Measurements from ENCODE around the gene SORCS2.

SORCS2 gene

DNA sequence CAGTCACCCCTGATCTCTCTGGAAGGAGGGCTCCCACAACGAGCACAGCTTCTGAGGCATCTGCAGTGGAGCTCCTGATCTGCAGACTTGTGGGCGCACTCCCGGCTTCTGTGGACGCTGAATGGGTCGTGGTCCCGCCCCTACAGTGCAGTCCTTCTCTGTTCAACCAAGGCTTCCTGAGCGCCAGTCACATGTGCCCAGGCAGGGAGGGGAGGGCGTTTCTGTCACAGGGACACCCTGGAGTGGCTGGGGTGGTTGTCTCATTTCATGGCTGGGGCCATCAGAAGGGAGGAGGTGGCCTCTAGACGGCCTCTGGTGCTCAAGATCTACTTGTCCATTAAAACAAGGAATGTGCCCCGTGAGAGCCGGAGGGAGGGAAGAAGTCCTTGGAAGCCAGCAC lies 309.5 kb downstream of the SORCS2 start:
- TF ChIP-seq POLR2AphosphoS5 (IDR thresholded peaks at IDR 0.05; ENCODE audit: low read depth, low read length), result no peak
- TF ChIP-seq, protein P1, sequence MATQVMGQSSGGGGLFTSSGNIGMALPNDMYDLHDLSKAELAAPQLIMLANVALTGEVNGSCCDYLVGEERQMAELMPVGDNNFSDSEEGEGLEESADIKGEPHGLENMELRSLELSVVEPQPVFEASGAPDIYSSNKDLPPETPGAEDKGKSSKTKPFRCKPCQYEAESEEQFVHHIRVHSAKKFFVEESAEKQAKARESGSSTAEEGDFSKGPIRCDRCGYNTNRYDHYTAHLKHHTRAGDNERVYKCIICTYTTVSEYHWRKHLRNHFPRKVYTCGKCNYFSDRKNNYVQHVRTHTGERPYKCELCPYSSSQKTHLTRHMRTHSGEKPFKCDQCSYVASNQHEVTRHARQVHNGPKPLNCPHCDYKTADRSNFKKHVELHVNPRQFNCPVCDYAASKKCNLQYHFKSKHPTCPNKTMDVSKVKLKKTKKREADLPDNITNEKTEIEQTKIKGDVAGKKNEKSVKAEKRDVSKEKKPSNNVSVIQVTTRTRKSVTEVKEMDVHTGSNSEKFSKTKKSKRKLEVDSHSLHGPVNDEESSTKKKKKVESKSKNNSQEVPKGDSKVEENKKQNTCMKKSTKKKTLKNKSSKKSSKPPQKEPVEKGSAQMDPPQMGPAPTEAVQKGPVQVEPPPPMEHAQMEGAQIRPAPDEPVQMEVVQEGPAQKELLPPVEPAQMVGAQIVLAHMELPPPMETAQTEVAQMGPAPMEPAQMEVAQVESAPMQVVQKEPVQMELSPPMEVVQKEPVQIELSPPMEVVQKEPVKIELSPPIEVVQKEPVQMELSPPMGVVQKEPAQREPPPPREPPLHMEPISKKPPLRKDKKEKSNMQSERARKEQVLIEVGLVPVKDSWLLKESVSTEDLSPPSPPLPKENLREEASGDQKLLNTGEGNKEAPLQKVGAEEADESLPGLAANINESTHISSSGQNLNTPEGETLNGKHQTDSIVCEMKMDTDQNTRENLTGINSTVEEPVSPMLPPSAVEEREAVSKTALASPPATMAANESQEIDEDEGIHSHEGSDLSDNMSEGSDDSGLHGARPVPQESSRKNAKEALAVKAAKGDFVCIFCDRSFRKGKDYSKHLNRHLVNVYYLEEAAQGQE (IDR thresholded peaks at IDR 0.05; ENCODE audit: insufficient read depth in 1 of 2, low read depth in 2 of 2, low read length in 2 of 2), result no peak
- no peak for TF ChIP-seq SIN3A (IDR thresholded peaks at IDR 0.05; ENCODE audit: borderline replicate concordance, insufficient read depth, low read length)
- no peak for TF ChIP-seq TAF1 (IDR thresholded peaks at IDR 0.05; ENCODE audit: borderline replicate concordance, insufficient read depth, low read length)
- TF ChIP-seq FOXP2 (optimal IDR thresholded peaks at IDR 0.05; ENCODE audit: borderline replicate concordance, extremely low read depth, extremely low read length, insufficient read depth), result no peak

- TF ChIP-seq FOXP2 (optimal IDR thresholded peaks at IDR 0.05; ENCODE audit: borderline replicate concordance, extremely low read depth, extremely low read length, insufficient read depth), result no peak
These were observed 311.4 kb downstream of the SORCS2 start for GRCh38 chr4:7503559-7504249.

GRCh38 chr4:7505116-7505900 lies 313.0 kb downstream of the SORCS2 start:
- TF ChIP-seq TAF1 (IDR thresholded peaks at IDR 0.05; ENCODE audit: borderline replicate concordance, insufficient read depth, low read length) (no peak), SIN3A (IDR thresholded peaks at IDR 0.05; ENCODE audit: borderline replicate concordance, insufficient read depth, low read length) (no peak), POLR2AphosphoS5 (IDR thresholded peaks at IDR 0.05; ENCODE audit: low read depth, low read length) (no peak), FOXP2 (optimal IDR thresholded peaks at IDR 0.05; ENCODE audit: borderline replicate concordance, extremely low read depth, extremely low read length, insufficient read depth) (no peak)
- TF ChIP-seq, protein P1 (IDR thresholded peaks at IDR 0.05; ENCODE audit: insufficient read depth in 1 of 2, low read depth in 2 of 2, low read length in 2 of 2), result no peak

- TF ChIP-seq, protein P1 (IDR thresholded peaks at IDR 0.05; ENCODE audit: insufficient read depth in 1 of 2, low read depth in 2 of 2, low read length in 2 of 2), result no peak
- TF ChIP-seq FOXP2 (optimal IDR thresholded peaks at IDR 0.05; ENCODE audit: borderline replicate concordance, extremely low read depth, extremely low read length, insufficient read depth), result no peak
- TF ChIP-seq POLR2AphosphoS5 (IDR thresholded peaks at IDR 0.05; ENCODE audit: low read depth, low read length), result no peak
- TF ChIP-seq SIN3A (IDR thresholded peaks at IDR 0.05; ENCODE audit: borderline replicate concordance, insufficient read depth, low read length), result no peak
- TF ChIP-seq TAF1 (IDR thresholded peaks at IDR 0.05; ENCODE audit: borderline replicate concordance, insufficient read depth, low read length), result no peak
These were observed 313.8 kb downstream of the SORCS2 start for GRCh38 chr4:7506119-7506518.

DNA sequence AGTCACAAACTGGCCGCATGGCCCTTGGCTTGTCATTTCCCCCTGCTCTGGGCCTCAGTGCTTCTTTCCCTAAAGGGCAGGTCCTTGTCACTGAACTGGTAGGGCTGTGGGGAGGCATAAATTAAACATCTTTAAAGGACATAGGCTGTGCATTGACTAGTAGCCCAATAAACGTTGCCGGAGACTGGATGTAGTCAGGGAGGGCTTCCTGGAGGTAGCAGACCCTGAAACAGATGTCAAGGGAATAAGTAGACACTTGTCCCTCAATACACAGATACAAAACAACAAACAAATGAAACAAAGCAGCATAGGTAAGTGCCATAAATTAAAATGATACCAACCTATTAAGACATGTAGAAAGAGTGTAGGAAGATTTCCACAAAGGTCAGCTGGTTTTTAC lies 314.2 kb downstream of the SORCS2 start:
- no peak for TF ChIP-seq TAF1 (IDR thresholded peaks at IDR 0.05; ENCODE audit: borderline replicate concordance, insufficient read depth, low read length)
- no peak for TF ChIP-seq FOXP2 (optimal IDR thresholded peaks at IDR 0.05; ENCODE audit: borderline replicate concordance, extremely low read depth, extremely low read length, insufficient read depth)

DNA sequence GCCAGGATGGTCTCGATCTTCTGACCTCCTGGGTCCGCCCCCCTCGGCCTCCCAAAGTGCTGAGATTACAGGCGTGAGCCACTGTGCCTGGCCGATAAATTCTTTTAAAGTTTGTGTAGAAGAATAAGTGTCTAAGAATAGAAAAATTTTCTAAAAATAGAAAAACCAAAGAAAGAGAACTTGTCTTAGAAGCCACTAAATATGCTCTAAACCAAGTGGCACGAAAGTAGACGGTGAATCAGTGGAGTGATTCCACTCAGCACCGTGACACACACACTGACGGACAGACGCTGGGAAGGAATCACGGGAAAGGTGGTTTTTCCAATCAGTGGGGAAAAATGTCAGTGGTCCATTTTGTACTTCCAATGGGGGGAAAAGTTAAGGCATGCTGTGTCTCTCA lies 315.0 kb downstream of the SORCS2 start:
- TF ChIP-seq SIN3A (IDR thresholded peaks at IDR 0.05; ENCODE audit: borderline replicate concordance, insufficient read depth, low read length) (no peak), POLR2AphosphoS5 (IDR thresholded peaks at IDR 0.05; ENCODE audit: low read depth, low read length) (no peak), TAF1 (IDR thresholded peaks at IDR 0.05; ENCODE audit: borderline replicate concordance, insufficient read depth, low read length) (no peak), FOXP2 (optimal IDR thresholded peaks at IDR 0.05; ENCODE audit: borderline replicate concordance, extremely low read depth, extremely low read length, insufficient read depth) (no peak)
- TF ChIP-seq, protein P1 (IDR thresholded peaks at IDR 0.05; ENCODE audit: insufficient read depth in 1 of 2, low read depth in 2 of 2, low read length in 2 of 2), result no peak

All from PFSK-1 (cell line).